ENCODE measurements around the gene PEX16.

- TF ChIP-seq REST (IDR thresholded peaks at IDR 0.05; ENCODE audit: insufficient read depth in 1 of 2, low read depth in 2 of 2, low read length in 2 of 2) = no peak
- no peak for TF ChIP-seq POLR2AphosphoS5 (IDR thresholded peaks at IDR 0.05; ENCODE audit: low read depth, low read length)
- TF ChIP-seq TAF1 (IDR thresholded peaks at IDR 0.05; ENCODE audit: borderline replicate concordance, insufficient read depth, low read length) = no peak
Measured at GRCh38 chr11:45905095-45905494, 12.6 kb downstream of the PEX16 start.
